H9 (cell line): Measurements from ENCODE around the gene ATP13A2. TPM values are rescaled to one million over a fixed set of nuclear protein-coding genes. Genes with fewer than 3 reads are reported as not detected.

Experiments used
- DNase-seq: peaks from one replicate; pipeline ENCODE4 v3.0.0-alpha.2; 2017
- H2AFZ ChIP-seq: one replicate; pipeline ENCODE4 v1.6.1; 2013; ENCODE audit warnings: mild to moderate bottlenecking, low read length, control low read depth, moderate library complexity
- H2AK5ac ChIP-seq: 2 replicates; pipeline ENCODE4 v1.6.1; 2013; ENCODE audit warnings: low read length, control low read depth, mixed read lengths; ENCODE audit not compliant: insufficient read length
- H2BK120ac ChIP-seq: one replicate; pipeline ENCODE4 v1.6.1; 2013; ENCODE audit warnings: low read depth, mild to moderate bottlenecking, low read length, control low read depth, inconsistent platforms; ENCODE audit not compliant: poor library complexity, severe bottlenecking
- H2BK12ac ChIP-seq: 2 replicates; pipeline ENCODE4 v1.6.1; 2013; ENCODE audit warnings: low read length, control low read depth, mixed read lengths, low read depth; ENCODE audit not compliant: insufficient read length
- H2BK15ac ChIP-seq: 2 replicates; pipeline ENCODE4 v1.6.1; 2013; ENCODE audit warnings: low read depth, low read length, control low read depth
- H2BK20ac ChIP-seq: one replicate; pipeline ENCODE4 v1.6.1; 2013; ENCODE audit warnings: low read depth, mild to moderate bottlenecking, low read length, control low read depth, inconsistent platforms; ENCODE audit not compliant: poor library complexity, severe bottlenecking
- H2BK5ac ChIP-seq: 2 replicates; pipeline ENCODE4 v1.6.1; 2013; ENCODE audit warnings: low read length, control low read depth, mixed read lengths; ENCODE audit not compliant: insufficient read length
- H3K14ac ChIP-seq: 2 replicates; pipeline ENCODE4 v1.6.1; 2013; ENCODE audit warnings: low read length, control low read depth; ENCODE audit not compliant: insufficient read depth
- H3K18ac ChIP-seq: 2 replicates; pipeline ENCODE4 v1.6.1; 2013; ENCODE audit warnings: low read depth, mild to moderate bottlenecking, mixed read lengths, low read length, control low read depth; ENCODE audit not compliant: insufficient read length
- H3K23ac ChIP-seq: 2 replicates; pipeline ENCODE4 v1.6.1; 2013; ENCODE audit warnings: low read length, control low read depth, mixed read lengths, low read depth; ENCODE audit not compliant: insufficient read length
- H3K23me2 ChIP-seq: 2 replicates; pipeline ENCODE4 v1.6.1; 2013; ENCODE audit warnings: low read depth, mild to moderate bottlenecking, mixed read lengths, low read length, control low read depth; ENCODE audit not compliant: insufficient read length, poor library complexity, severe bottlenecking
- H3K27ac ChIP-seq: 2 replicates; pipeline ENCODE4 v1.5.1; 2013; ENCODE audit warnings: low read length, control low read depth, mixed read lengths, low read depth; ENCODE audit not compliant: insufficient read length
- H3K27me3 ChIP-seq: 2 replicates; pipeline ENCODE4 v1.6.1; 2013; ENCODE audit warnings: low read length, control low read depth, inconsistent platforms; ENCODE audit not compliant: insufficient read depth
- H3K4ac ChIP-seq: 2 replicates; pipeline ENCODE4 v1.6.1; 2013; ENCODE audit warnings: low read depth, mild to moderate bottlenecking, control low read depth, inconsistent platforms, low read length, moderate library complexity
- H3K4me1 ChIP-seq: 2 replicates; pipeline ENCODE4 v1.6.1; 2013; ENCODE audit warnings: low read length, control low read depth, inconsistent platforms; ENCODE audit not compliant: insufficient read depth
- H3K4me2 ChIP-seq: 2 replicates; pipeline ENCODE4 v1.6.1; 2013; ENCODE audit warnings: low read length, control low read depth, mixed read lengths; ENCODE audit not compliant: insufficient read length, insufficient read depth
- H3K56ac ChIP-seq: 2 replicates; pipeline ENCODE4 v1.6.1; 2013; ENCODE audit warnings: low read depth, mild to moderate bottlenecking, mixed read lengths, low read length, control low read depth; ENCODE audit not compliant: insufficient read length
- H3K79me1 ChIP-seq: 2 replicates; pipeline ENCODE4 v1.6.1; 2013; ENCODE audit warnings: low read depth, mild to moderate bottlenecking, moderate library complexity, low read length, control low read depth, inconsistent platforms; ENCODE audit not compliant: insufficient read depth, poor library complexity, severe bottlenecking
- H3K79me2 ChIP-seq: 2 replicates; pipeline ENCODE4 v1.6.1; 2013; ENCODE audit warnings: low read length, control low read depth, inconsistent platforms; ENCODE audit not compliant: insufficient read depth
- H3K9ac ChIP-seq: 2 replicates; pipeline ENCODE4 v1.6.1; 2013; ENCODE audit warnings: low read length, control low read depth, mixed read lengths; ENCODE audit not compliant: insufficient read length; ENCODE audit errors: extremely low read depth
- H3K9me3 ChIP-seq: one replicate; pipeline ENCODE4 v1.6.1; 2013; ENCODE audit warnings: low read depth, low read length, inconsistent platforms; ENCODE audit not compliant: control insufficient read depth
- H3T11ph ChIP-seq: one replicate; pipeline ENCODE4 v1.6.1; 2013; ENCODE audit warnings: mild to moderate bottlenecking, low read length, control low read depth, inconsistent platforms
- H4K20me1 ChIP-seq: one replicate; pipeline ENCODE4 v1.6.1; 2013; ENCODE audit not compliant: control insufficient read depth, insufficient read length, insufficient read depth
- H4K5ac ChIP-seq: 2 replicates; pipeline ENCODE4 v1.6.1; 2013; ENCODE audit warnings: low read depth, mild to moderate bottlenecking, mixed read lengths, low read length, control low read depth; ENCODE audit not compliant: insufficient read length
- H4K8ac ChIP-seq: replicated peaks from 2 replicates; pipeline ENCODE4 v1.6.1; 2013; ENCODE audit warnings: low read length, control low read depth, mixed read lengths, low read depth; ENCODE audit not compliant: insufficient read length
- H4K91ac ChIP-seq: 2 replicates; pipeline ENCODE4 v1.6.1; 2013; ENCODE audit warnings: low read depth, mild to moderate bottlenecking, moderate library complexity, mixed read lengths, low read length, control low read depth; ENCODE audit not compliant: insufficient read length
- H3K27ac Mint-ChIP-seq, 3 experiments: 2 replicates in 2 of 3; 3 replicates in 1 of 3; pipeline ENCODE4 v1.8.0; 2020 to 2021; ENCODE audit warnings: mixed read lengths in 3 of 3, mild to moderate bottlenecking in 1 of 3, moderate library complexity in 1 of 3
- H3K27me3 Mint-ChIP-seq: 2 replicates; pipeline ENCODE4 v1.8.0; 2021; ENCODE audit warnings: low read depth, mild to moderate bottlenecking, moderate library complexity, mixed read lengths
- H3K36me3 Mint-ChIP-seq, 3 experiments: 2 replicates in 2 of 3; 3 replicates in 1 of 3; pipeline ENCODE4 v1.8.0; 2020 to 2021; ENCODE audit warnings: low read depth in 3 of 3, mixed read lengths in 3 of 3; ENCODE audit not compliant: insufficient read depth in 1 of 3
- H3K4me1 Mint-ChIP-seq, 2 experiments: 2 replicates each; pipeline ENCODE4 v1.8.0; 2020; ENCODE audit warnings: mixed read lengths in 2 of 2
- H3K4me3 Mint-ChIP-seq, 2 experiments: 2 replicates in 1 of 2; 3 replicates in 1 of 2; pipeline ENCODE4 v1.8.0; 2020 to 2021; ENCODE audit warnings: mild to moderate bottlenecking in 2 of 2, mixed read lengths in 2 of 2, moderate library complexity in 1 of 2
- H3K9me3 Mint-ChIP-seq, 2 experiments: 2 replicates in 1 of 2; 3 replicates in 1 of 2; pipeline ENCODE4 v1.8.0; 2020; ENCODE audit warnings: mild to moderate bottlenecking in 2 of 2, mixed read lengths in 2 of 2, moderate library complexity in 1 of 2
- WGBS: extraction: QIAGEN DNeasy Blood & Tissue Kit; methylation state at CpG from one replicate; pipeline ENCODE4 v1.1.7; 2013; ENCODE audit warnings: missing lambda C conversion rate, low lambda C conversion rate, mixed read lengths; ENCODE audit not compliant: insufficient read length; ENCODE audit errors: extremely low coverage; 5-methylcytosine and 5-hydroxymethylcytosine counted together
- total RNA-seq: library from RNA; stranded (reverse); gene quantifications from 2 replicates; pipeline ENCODE4 v1.2.1, GENCODE V29; 2021
- TF ChIP-seq, protein P1 (sequence below): fragments of 200-600 bp; sonication (generic); conservative IDR thresholded peaks from 3 replicates; pipeline ENCODE4 v1.8.0; 2021; ENCODE audit warnings: antibody characterized with exemption, mild to moderate bottlenecking

The ATP13A2 gene
- total RNA-seq, 1 experiment from 2014 or later, result 53.6 TPM

- H3K27ac Mint-ChIP-seq, result no peak overlapping the region; a peak in 1 of 7 replicates
- Histone ChIP-seq H3K79me1 (no peaks in the 10 kb centered on the region), H3K79me2 (no peaks in the 10 kb centered on the region), H3K23ac (no peak overlapping the region), H3K56ac (no peak overlapping the region), H3K9ac (no peak overlapping the region), H4K8ac (no peak overlapping the region), H4K91ac (no peak overlapping the region), H2AK5ac (no peak overlapping the region), H2BK15ac (no peak overlapping the region), H3K23me2 (no peaks in the 10 kb centered on the region), H3K27me3 (no peaks in the 10 kb centered on the region), H2BK20ac (no peak overlapping the region), H3K4ac (no peak overlapping the region), H2BK12ac (no peak overlapping the region), H3K9me3 (no peaks in the 10 kb centered on the region), H4K20me1 (no peaks in the 10 kb centered on the region), H3K4me1 (no peaks in the 10 kb centered on the region), H2AFZ (no peak overlapping the region), H3K4me2 (no peak overlapping the region), H3T11ph (no peak overlapping the region), H3K27ac (no peak overlapping the region), H2BK120ac (no peak overlapping the region), H2BK5ac (no peak overlapping the region), H3K14ac (no peak overlapping the region), H4K5ac (no peak overlapping the region), H3K18ac (no peak overlapping the region)
- H3K9me3 Mint-ChIP-seq, result no peaks in the 10 kb centered on the region
- H3K4me1 Mint-ChIP-seq, result peaks cover 12 to 19% of the 10 kb centered on the region in 2 experiments
- TF ChIP-seq, protein P1, sequence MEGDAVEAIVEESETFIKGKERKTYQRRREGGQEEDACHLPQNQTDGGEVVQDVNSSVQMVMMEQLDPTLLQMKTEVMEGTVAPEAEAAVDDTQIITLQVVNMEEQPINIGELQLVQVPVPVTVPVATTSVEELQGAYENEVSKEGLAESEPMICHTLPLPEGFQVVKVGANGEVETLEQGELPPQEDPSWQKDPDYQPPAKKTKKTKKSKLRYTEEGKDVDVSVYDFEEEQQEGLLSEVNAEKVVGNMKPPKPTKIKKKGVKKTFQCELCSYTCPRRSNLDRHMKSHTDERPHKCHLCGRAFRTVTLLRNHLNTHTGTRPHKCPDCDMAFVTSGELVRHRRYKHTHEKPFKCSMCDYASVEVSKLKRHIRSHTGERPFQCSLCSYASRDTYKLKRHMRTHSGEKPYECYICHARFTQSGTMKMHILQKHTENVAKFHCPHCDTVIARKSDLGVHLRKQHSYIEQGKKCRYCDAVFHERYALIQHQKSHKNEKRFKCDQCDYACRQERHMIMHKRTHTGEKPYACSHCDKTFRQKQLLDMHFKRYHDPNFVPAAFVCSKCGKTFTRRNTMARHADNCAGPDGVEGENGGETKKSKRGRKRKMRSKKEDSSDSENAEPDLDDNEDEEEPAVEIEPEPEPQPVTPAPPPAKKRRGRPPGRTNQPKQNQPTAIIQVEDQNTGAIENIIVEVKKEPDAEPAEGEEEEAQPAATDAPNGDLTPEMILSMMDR, result no peak
- peak; percentile 74 for DNase-seq
- H3K27me3 Mint-ChIP-seq, result peaks cover 3% of the 10 kb centered on the region
- no peak overlapping the region for H3K4me3 Mint-ChIP-seq
- H3K36me3 Mint-ChIP-seq, result peaks cover 3 to 22% (median 14%) of the 10 kb centered on the region in 3 experiments; a peak in 6 of 7 replicates
- no CpG with 5 or more reads among the region's 23 CpGs for WGBS
These were observed 25.2 kb downstream of the ATP13A2 start for GRCh38 chr1:16986560-16986959.
